GM10248 (cell line): ENCODE data around the gene ADA.
"Not testable (repeated sequence)": the region's sequence is repeated elsewhere in the genome, so short reads cannot be mapped to it uniquely, and the experiment has no call there.

Source experiments
- CTCF ChIA-PET: fragments of 300-600 bp; sonication (Branson Sonifier 250); formaldehyde crosslinking; extraction: SDS; loops from one replicate; lab custom pipeline; 2021; ENCODE audit warnings: antibody characterized with exemption; lab: Yijun Ruan, JAX
- POLR2A ChIA-PET: fragments of 350-650 bp; sonication (Branson Sonifier 250); formaldehyde crosslinking; extraction: SDS; loops from one replicate; lab custom pipeline; 2020; ENCODE audit warnings: antibody characterized with exemption; lab: Yijun Ruan, JAX
- DNase-seq: peaks from one replicate; pipeline ENCODE4 v3.0.0; 2012; ENCODE audit errors: extremely low spot score
- TF ChIP-seq, protein P1 (sequence below): IDR thresholded peaks from 2 replicates; pipeline ENCODE4 v1.5.1; 2012; ENCODE audit warnings: mild to moderate bottlenecking, low read depth; ENCODE audit errors: extremely low read depth, missing control alignments, control extremely low read depth

The ADA gene

DNA sequence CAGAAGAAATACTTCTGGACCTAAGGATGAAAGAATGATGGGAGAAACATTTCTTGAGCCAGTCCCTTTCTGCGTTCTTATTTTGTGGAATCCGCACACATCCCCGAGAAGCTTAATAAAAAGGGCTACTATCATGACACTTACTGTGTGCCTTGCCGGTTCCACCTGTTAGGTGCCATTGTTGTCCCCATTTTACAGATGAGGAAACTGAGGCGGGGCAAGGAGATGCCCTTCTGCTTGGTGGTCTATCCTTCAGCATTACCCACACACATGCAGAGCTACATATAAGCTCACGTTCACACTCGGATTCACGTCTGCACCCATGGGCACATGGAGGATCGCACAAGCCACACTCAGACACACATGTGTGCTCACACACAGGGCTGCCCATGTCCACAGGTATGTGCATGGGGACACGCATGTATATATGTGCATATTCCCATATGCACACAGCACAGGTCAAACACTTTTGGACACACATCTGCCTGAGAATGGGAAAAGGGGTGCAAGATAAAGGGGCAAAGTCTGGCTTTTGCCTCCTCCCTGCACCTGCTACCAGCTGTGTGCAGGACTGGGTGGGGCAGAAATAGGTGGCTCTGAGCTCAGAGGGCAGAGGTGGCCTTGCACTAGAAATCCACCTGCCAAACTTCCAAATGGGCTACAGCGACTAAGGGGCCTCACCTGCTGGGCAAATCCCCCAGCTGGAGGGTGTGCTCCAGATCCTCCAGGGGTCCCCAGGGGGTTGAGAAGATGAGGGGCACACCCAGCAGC, 30.5 kb upstream of the ADA start:
- POLR2A ChIA-PET = interaction anchor here (0.6 kb wide), 1 partner anchor 247 kb away, joined by 4 read pairs; no protein-coding TSS in a partner anchor
- TF ChIP-seq, protein P1, sequence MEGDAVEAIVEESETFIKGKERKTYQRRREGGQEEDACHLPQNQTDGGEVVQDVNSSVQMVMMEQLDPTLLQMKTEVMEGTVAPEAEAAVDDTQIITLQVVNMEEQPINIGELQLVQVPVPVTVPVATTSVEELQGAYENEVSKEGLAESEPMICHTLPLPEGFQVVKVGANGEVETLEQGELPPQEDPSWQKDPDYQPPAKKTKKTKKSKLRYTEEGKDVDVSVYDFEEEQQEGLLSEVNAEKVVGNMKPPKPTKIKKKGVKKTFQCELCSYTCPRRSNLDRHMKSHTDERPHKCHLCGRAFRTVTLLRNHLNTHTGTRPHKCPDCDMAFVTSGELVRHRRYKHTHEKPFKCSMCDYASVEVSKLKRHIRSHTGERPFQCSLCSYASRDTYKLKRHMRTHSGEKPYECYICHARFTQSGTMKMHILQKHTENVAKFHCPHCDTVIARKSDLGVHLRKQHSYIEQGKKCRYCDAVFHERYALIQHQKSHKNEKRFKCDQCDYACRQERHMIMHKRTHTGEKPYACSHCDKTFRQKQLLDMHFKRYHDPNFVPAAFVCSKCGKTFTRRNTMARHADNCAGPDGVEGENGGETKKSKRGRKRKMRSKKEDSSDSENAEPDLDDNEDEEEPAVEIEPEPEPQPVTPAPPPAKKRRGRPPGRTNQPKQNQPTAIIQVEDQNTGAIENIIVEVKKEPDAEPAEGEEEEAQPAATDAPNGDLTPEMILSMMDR = no peak
- CTCF ChIA-PET = interaction anchor here (1.0 to 7.0 kb wide), 28 partner anchors 9 to 464 kb away, joined by 3 to 178 read pairs (median 14); partner anchors contain the start of gene KCNK15
- no peak for DNase-seq

DNA sequence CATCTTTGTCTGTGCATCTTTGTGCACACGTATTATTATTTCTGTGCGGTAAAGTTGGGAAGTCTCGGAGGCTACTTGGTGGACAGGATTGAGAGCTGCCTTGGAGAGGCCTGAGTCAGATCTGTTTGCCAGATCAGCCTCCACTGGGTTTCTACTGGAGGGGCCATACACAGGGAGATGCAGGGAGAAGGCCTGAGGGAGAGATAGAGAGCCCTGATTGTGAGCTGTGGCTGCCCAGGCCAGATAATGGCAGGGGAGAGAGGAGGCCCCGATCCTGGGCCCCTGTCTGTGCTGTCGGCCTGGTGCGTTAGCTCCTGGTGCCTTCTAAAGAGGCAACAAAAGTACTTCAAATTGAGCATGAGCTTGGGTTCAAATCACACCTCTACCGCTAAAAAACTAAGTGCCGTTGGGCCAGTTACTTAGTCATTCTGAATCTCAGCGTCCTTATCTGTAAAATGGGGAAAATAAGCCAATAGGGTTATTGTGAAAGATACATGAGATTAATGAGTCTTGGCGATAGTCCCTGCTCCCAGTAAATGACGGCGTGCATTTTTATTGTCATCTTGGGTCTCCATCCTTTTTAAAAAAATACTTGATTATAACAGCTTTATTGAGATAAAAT, 27.6 kb upstream of the ADA start:
- DNase-seq = no peak
- TF ChIP-seq, protein P1 = no peak
- ChIA-PET CTCF (interaction anchor here (1.1 to 1.2 kb wide), 3 partner anchors 22 to 188 kb away, joined by 3 to 4 read pairs (median 3); no protein-coding TSS in a partner anchor), POLR2A (no interaction called here)

DNA sequence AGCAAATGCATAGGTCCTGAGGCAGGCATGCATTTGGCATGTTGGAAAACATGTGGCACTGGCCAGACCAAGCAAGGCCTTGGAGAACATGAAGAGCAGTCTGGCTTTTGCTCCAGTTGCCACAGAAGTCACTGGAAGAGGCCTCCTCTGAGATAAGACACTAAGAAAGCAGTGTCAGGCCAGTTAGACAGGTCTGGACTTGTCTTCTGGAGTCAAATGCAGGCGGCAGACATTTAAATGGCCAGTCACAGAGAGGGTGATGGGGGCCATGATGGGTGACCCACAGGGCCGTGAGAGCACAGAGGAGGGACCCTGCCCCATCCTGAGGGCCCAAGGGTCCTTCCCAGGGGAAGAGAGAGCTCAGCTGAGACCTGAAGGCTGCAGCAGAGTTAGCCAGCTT, 26.7 kb upstream of the ADA start:
- POLR2A ChIA-PET = no interaction called here
- TF ChIP-seq, protein P1 = no peak
- DNase-seq = no peak
- CTCF ChIA-PET = interaction anchor here (0.7 to 1.1 kb wide), 2 partner anchors 55 to 68 kb away, joined by 4 read pairs; no protein-coding TSS in a partner anchor

DNA sequence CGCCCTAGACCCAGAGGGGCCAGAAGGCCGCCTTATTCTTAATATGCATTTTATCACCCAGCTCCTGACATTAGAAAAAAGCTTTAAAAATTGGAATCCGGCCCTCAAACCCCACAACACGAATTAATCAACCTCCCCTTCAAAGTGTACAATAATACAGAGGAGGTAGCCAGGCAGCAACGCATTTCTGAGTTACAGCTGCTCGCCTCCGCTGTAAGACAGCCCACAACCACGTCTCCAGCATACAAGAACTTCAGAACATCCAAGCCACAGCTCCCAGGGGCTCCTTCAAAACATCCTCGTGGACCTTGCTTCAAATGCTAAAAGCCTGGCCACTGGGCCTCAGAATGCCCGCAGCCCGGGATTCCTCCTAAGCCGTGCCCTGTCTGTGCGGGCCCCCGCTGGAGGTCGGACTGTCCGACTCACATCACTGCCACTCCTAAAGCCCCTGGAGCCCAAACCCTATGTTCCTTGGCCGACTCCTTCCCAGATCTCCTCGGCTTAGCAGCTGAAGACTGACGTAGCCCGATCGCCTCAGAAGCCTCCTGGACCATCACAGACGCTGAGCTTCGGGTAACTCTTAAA, 20.9 kb upstream of the ADA start:
- POLR2A ChIA-PET, DNase-seq: not testable (repeated sequence)
- CTCF ChIA-PET = interaction anchor here (0.9 to 4.3 kb wide), 4 partner anchors 9 to 63 kb away, joined by 3 to 35 read pairs (median 4); no protein-coding TSS in a partner anchor

DNA sequence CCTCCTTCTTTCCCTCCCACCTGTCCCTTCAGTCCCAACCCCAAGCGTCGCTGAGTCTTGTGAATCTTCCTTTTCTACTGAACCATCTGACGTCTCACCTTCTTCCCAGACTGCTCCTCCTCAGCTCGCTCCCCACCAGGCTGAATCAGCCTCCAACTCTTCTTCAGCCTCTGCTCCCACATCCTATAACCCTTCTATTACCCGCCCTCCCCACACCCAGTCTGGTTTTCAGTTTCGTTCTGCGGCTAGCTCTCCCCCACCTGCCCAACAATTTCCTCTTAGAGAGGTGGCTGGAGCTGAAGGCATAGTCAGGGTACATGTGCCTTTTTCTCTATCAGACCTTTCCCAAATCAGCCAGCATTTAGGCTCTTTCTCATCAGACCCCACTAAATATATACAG, 20.0 kb upstream of the ADA start:
- POLR2A ChIA-PET = not testable (repeated sequence)
- DNase-seq = peak; percentile 55
- CTCF ChIA-PET = interaction anchor here (1.2 to 4.3 kb wide), 2 partner anchors 10 to 13 kb away, joined by 4 to 35 read pairs; no protein-coding TSS in a partner anchor

DNA sequence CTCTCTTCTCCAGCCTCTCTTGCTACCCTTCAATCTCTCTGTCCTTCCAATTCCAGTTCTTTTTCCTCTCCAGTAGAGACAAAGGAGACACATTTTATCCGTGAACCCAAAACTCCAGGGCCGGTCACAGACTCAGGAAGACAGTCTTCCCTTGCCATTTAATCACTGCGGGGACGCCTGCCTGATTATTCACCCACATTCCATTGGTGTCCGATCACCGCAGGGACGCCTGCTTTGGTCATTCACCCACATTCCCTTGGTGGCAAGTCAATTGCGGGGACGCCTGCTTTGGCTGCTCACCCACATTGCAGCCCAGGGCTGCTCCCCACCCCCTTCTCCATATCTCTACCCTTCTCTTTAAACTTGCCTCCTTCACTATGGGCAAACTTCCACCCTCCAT, 19.4 kb upstream of the ADA start:
- POLR2A ChIA-PET, DNase-seq, CTCF ChIA-PET: not testable (repeated sequence)

DNA sequence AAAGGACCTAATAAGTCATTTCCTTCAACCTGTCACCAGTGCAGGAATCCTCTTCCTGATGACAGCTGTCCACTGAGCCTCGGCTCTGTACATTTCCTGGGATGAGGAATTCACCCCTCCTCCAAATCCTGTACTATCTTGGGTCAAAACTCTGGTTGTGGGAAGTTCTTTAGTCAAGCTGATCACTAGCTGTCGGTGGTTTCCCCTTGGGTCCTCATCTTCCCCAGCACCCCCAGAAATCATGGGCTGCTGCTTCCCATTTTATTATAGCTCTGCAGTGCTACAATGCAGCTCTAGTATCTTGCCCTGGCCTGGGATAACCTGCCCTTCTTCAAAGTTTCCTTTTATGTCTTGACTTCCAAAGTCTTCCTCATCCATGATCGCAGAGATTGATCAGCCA, 14.6 kb upstream of the ADA start:
- POLR2A ChIA-PET = no interaction called here
- DNase-seq = no peak
- CTCF ChIA-PET = interaction anchor here (2.1 to 3.7 kb wide), 2 partner anchors 16 to 17 kb away, joined by 4 to 39 read pairs; no protein-coding TSS in a partner anchor
- TF ChIP-seq, protein P1 = no peak

DNA sequence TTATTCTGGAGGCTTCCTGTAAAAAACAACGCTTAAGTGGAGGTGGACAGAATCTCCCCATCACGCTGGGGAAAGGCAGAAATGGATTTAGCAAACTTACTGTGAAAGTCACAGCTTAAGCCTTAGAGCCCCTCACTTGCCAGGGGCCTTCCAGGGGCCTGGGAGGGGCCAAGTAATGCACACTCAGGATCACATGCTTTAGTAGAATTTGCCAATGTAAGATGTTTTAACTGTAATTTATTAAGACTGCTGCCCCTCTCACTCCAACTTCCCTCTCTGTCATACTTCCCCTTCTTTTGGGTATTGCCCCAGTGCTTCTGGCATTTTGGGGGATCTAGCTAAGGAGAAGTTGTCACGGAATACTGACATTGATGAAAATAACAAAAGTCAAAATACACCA, 12.6 kb upstream of the ADA start:
- ChIA-PET POLR2A (no interaction called here), CTCF (interaction anchor here (0.8 to 1.9 kb wide), 3 partner anchors 19 to 54 kb away, joined by 3 to 7 read pairs (median 4); no protein-coding TSS in a partner anchor)
- DNase-seq = no peak
- TF ChIP-seq, protein P1 = no peak
